IMR-90 (cell line): ENCODE results near the gene KRTAP12-2. TPM values are rescaled to one million over a fixed set of nuclear protein-coding genes. Genes with fewer than 3 reads are reported as not detected.

Experiments
- ATAC-seq: fragments of 200-7000 bp; cut with Tn5 transposase; 2 replicates; pipeline ENCODE4 v1.9.1; 2020; ENCODE audit warnings: low read depth, mild to moderate bottlenecking, moderate library complexity
- BruUV-seq: library from RNA; stranded (reverse); fragments of 400-500 nt; replicated peaks from 2 replicates; lab custom pipeline; 2021; lab: Mats Ljungman, UMichigan
- CTCF ChIA-PET: fragments of 300-600 bp; formaldehyde crosslinking; extraction: SDS; loops from one replicate; lab custom pipeline; 2021; ENCODE audit warnings: antibody characterized with exemption; lab: Yijun Ruan, JAX
- POLR2A ChIA-PET: fragments of 300-600 bp; sonication (Branson Sonifier 250); formaldehyde crosslinking; loops from one replicate; lab custom pipeline; 2022; ENCODE audit warnings: antibody characterized with exemption; ENCODE audit not compliant: unreplicated experiment; lab: Charles Lee
- DNase-seq: peaks from one replicate; pipeline ENCODE4 v3.0.0; 2013
- H2AFZ ChIP-seq: replicated peaks from 2 replicates; pipeline ENCODE3; 2013; ENCODE audit warnings: low read length, mild to moderate bottlenecking; ENCODE audit not compliant: poor library complexity
- H2AK5ac ChIP-seq: 2 replicates; pipeline ENCODE4 v1.6.1; 2013; ENCODE audit warnings: low read depth, low read length, inconsistent platforms
- H2AK9ac ChIP-seq: replicated peaks from 2 replicates; pipeline ENCODE3; 2013; ENCODE audit warnings: mild to moderate bottlenecking, low read depth, low read length, moderate library complexity; ENCODE audit not compliant: poor library complexity
- H2BK120ac ChIP-seq: 2 replicates; pipeline ENCODE4 v1.6.1; 2013; ENCODE audit warnings: low read depth, low read length, inconsistent platforms
- H2BK15ac ChIP-seq: 3 replicates; pipeline ENCODE4 v1.6.1; 2013; ENCODE audit warnings: low read depth, low read length, inconsistent platforms
- H2BK20ac ChIP-seq: 2 replicates; pipeline ENCODE4 v1.6.1; 2013; ENCODE audit warnings: low read depth, mild to moderate bottlenecking, inconsistent platforms, low read length, moderate library complexity
- H2BK5ac ChIP-seq: 2 replicates; pipeline ENCODE4 v1.6.1; 2013; ENCODE audit warnings: mild to moderate bottlenecking, low read depth, low read length, inconsistent platforms; ENCODE audit not compliant: poor library complexity, severe bottlenecking
- H3K14ac ChIP-seq: replicated peaks from 2 replicates; pipeline ENCODE4 v1.6.1; 2013; ENCODE audit warnings: low read depth, low read length, inconsistent platforms
- H3K18ac ChIP-seq: 2 replicates; pipeline ENCODE4 v1.6.1; 2013; ENCODE audit warnings: low read depth, low read length, control low read depth
- H3K23ac ChIP-seq: 2 replicates; pipeline ENCODE4 v1.6.1; 2013; ENCODE audit warnings: low read depth, low read length, inconsistent platforms
- H3K27ac ChIP-seq: 2 replicates; pipeline ENCODE4 v1.5.1; 2013; ENCODE audit warnings: mild to moderate bottlenecking, control low read depth, low read length; ENCODE audit not compliant: insufficient read depth
- H3K27me3 ChIP-seq: 2 replicates; pipeline ENCODE4 v1.6.1; 2013; ENCODE audit warnings: low read length; ENCODE audit not compliant: control insufficient read depth, insufficient read depth
- H3K36me3 ChIP-seq: 2 replicates; pipeline ENCODE4 v1.6.1; 2013; ENCODE audit warnings: low read length, mixed read lengths; ENCODE audit not compliant: control insufficient read depth, insufficient read depth
- H3K4ac ChIP-seq: 2 replicates; pipeline ENCODE4 v1.6.1; 2013; ENCODE audit warnings: low read depth, low read length, inconsistent platforms
- H3K4me1 ChIP-seq: 2 replicates; pipeline ENCODE4 v1.6.1; 2013; ENCODE audit warnings: low read length, mixed read lengths; ENCODE audit not compliant: control insufficient read depth, insufficient read depth
- H3K4me2 ChIP-seq: 2 replicates; pipeline ENCODE4 v1.6.1; 2013; ENCODE audit warnings: low read depth, mild to moderate bottlenecking, control low read depth, low read length, moderate library complexity
- H3K4me3 ChIP-seq: 2 replicates; pipeline ENCODE4 v1.5.1; 2013; ENCODE audit warnings: low read depth, mild to moderate bottlenecking, control low read depth, low read length, moderate library complexity; ENCODE audit not compliant: insufficient read depth
- H3K56ac ChIP-seq: 2 replicates; pipeline ENCODE4 v1.6.1; 2013; ENCODE audit warnings: low read length, inconsistent platforms; ENCODE audit not compliant: insufficient read depth; ENCODE audit errors: extremely low read depth
- H3K79me1 ChIP-seq, 2 experiments: 2 replicates each; pipeline ENCODE4 v1.6.1; 2013; ENCODE audit warnings: low read length in 2 of 2, inconsistent platforms in 1 of 2, low read depth in 1 of 2
- H3K9ac ChIP-seq: 2 replicates; pipeline ENCODE4 v1.6.1; 2013; ENCODE audit warnings: low read depth, low read length, control low read depth
- H3K9me1 ChIP-seq: 2 replicates; pipeline ENCODE4 v1.6.1; 2013; ENCODE audit warnings: low read length, inconsistent platforms; ENCODE audit not compliant: insufficient read depth
- H3K9me3 ChIP-seq: 2 replicates; pipeline ENCODE4 v1.6.1; 2013; ENCODE audit warnings: low read length; ENCODE audit not compliant: control insufficient read depth, insufficient read depth
- H4K20me1 ChIP-seq: 2 replicates; pipeline ENCODE4 v1.6.1; 2013; ENCODE audit warnings: low read length, inconsistent platforms; ENCODE audit not compliant: insufficient read depth
- H4K5ac ChIP-seq: 2 replicates; pipeline ENCODE4 v1.6.1; 2013; ENCODE audit warnings: mild to moderate bottlenecking, low read depth, low read length, control low read depth
- H4K8ac ChIP-seq, 2 experiments: 2 replicates each; pipeline ENCODE4 v1.6.1; 2013; ENCODE audit warnings: low read depth in 2 of 2, low read length in 2 of 2, control low read depth in 1 of 2, inconsistent platforms in 1 of 2
- H4K91ac ChIP-seq: 2 replicates; pipeline ENCODE4 v1.6.1; 2013; ENCODE audit warnings: low read depth, low read length, inconsistent platforms; ENCODE audit not compliant: insufficient read depth
- MAFK ChIP-seq: IDR thresholded peaks from 2 replicates; pipeline ENCODE4 v1.6.1; 2012; ENCODE audit warnings: low read depth, low read length, improper control_type of control experiment
- MAZ ChIP-seq: IDR thresholded peaks from 2 replicates; pipeline ENCODE4 v1.6.1; 2012; ENCODE audit warnings: low read depth, mild to moderate bottlenecking, low read length, improper control_type of control experiment, moderate library complexity, borderline replicate concordance
- NFE2L2 ChIP-seq: fragments of 150-350 bp; IDR thresholded peaks from 2 replicates; pipeline ENCODE4 v1.6.1; 2016; ENCODE audit warnings: low read depth, mild to moderate bottlenecking, low read length
- RFX5 ChIP-seq: IDR thresholded peaks from 2 replicates; pipeline ENCODE4 v1.8.0; 2012; ENCODE audit warnings: low read depth, mild to moderate bottlenecking, low read length, moderate library complexity
- SMC3 ChIP-seq: fragments of 150-350 bp; IDR thresholded peaks from 2 replicates; pipeline ENCODE4 v1.6.1; 2016; ENCODE audit warnings: low read depth, mild to moderate bottlenecking, antibody characterized with exemption, low read length, moderate library complexity
- WGBS, 2 experiments: methylation state at CpG; one replicate each; pipeline versions ENCODE4 v1.1.5 to v1.1.7; 2013; ENCODE audit warnings: missing lambda C conversion rate in 2 of 2; ENCODE audit not compliant: insufficient read length in 1 of 2; ENCODE audit errors: extremely low coverage in 2 of 2; 5-methylcytosine and 5-hydroxymethylcytosine counted together
- dilution Hi-C: fragments of 300-500 bp; cut with HindIII; formaldehyde crosslinking; loops from one replicate; pipeline ENCODE4 v1.14.3; 2018; ENCODE audit warnings: low sequenced_read_pairs; ENCODE audit not compliant: unreplicated experiment
- in situ Hi-C: fragments of 300-500 bp; cut with MboI; formaldehyde crosslinking; loops from 3 replicates; pipeline ENCODE4 v1.14.3; 2019; ENCODE audit warnings: low sequenced_read_pairs, inconsistent platforms, mixed read lengths
- intact Hi-C: fragments of 100-400 bp; cut with micrococcal nuclease; formaldehyde crosslinking; loops from 2 replicates; pipeline ENCODE4 v1.10.0; 2022
- polyA plus RNA-seq, 3 experiments: library from polyadenylated mRNA; depleted of rRNA; stranded (reverse); fragments of >200 nt; gene quantifications; 2 replicates each; pipeline ENCODE4 v1.2.3, GENCODE V29; 2012; ENCODE audit warnings: low replicate concordance in 1 of 3
- total RNA-seq: library from RNA; depleted of rRNA; stranded (reverse); fragments of >200 nt; gene quantifications from 2 replicates; pipeline ENCODE4 v1.2.3, GENCODE V29; 2012

Gene KRTAP12-2
- total and polyA plus RNA-seq, 2 of the 4 experiments (the other 2 are of a cell fraction) = not detected

GRCh38 chr21:44687671-44688070 lies 20.9 kb upstream of the KRTAP12-2 start:
- Histone ChIP-seq H3K4me2 (no peak overlapping the region), H3K9me3 (no peaks in the 10 kb centered on the region), H2AK5ac (no peak overlapping the region), H3K27me3 (peaks cover 31% of the 10 kb centered on the region), H2AK9ac (no peak overlapping the region), H2BK20ac (no peak overlapping the region), H3K36me3 (no peaks in the 10 kb centered on the region), H3K23ac (no peak overlapping the region), H3K18ac (no peak overlapping the region), H4K20me1 (no peaks in the 10 kb centered on the region), H4K91ac (no peak overlapping the region), H2BK5ac (no peak overlapping the region), H3K79me1 (no peaks in the 10 kb centered on the region), H3K9ac (no peak overlapping the region), H2BK15ac (no peak overlapping the region), H2AFZ (no peak overlapping the region), H3K27ac (no peak overlapping the region), H3K4ac (no peak overlapping the region), H4K5ac (no peak overlapping the region), H4K8ac (no peak overlapping the region), H3K56ac (no peak overlapping the region), H3K9me1 (no peaks in the 10 kb centered on the region), H3K14ac (no peak overlapping the region), H3K4me1 (no peaks in the 10 kb centered on the region), H3K4me3 (no peak overlapping the region), H2BK120ac (no peak overlapping the region)
- CTCF ChIA-PET = no interaction called here
- POLR2A ChIA-PET = no interaction called here
- dilution Hi-C loops = no loop called here
- TF ChIP-seq RFX5 (no peak), SMC3 (no peak), MAZ (no peak), MAFK (no peak), NFE2L2 (no peak)
- ATAC-seq (no peak), DNase-seq (no peak)
- BruUV-seq = no TSS peak
- in situ Hi-C loops = no loop called here
- intact Hi-C loops = no loop called here
- 20% methylated on average over 1 of the region's 11 CpGs; no CpG with 5 or more reads in 1 of the 2 experiments for WGBS, 2 experiments
